AG09309 (cell line): ENCODE data around the gene CCDC63.

Experiments
- DNase-seq: peaks from one replicate; pipeline ENCODE4 v3.0.0-alpha.2; 2010; ENCODE audit warnings: low read depth
- H3K4me3 ChIP-seq: 2 replicates; pipeline ENCODE4 v1.5.1; 2011; ENCODE audit warnings: mild to moderate bottlenecking, low read depth, low read length, moderate library complexity; ENCODE audit not compliant: control insufficient read depth
- TF ChIP-seq, protein P1 (sequence below): IDR thresholded peaks from 2 replicates; pipeline ENCODE4 v1.5.1; 2011; ENCODE audit warnings: mild to moderate bottlenecking, low read depth, low read length, inconsistent platforms; ENCODE audit not compliant: insufficient read depth, control insufficient read depth; ENCODE audit errors: missing control alignments

Gene CCDC63

DNA sequence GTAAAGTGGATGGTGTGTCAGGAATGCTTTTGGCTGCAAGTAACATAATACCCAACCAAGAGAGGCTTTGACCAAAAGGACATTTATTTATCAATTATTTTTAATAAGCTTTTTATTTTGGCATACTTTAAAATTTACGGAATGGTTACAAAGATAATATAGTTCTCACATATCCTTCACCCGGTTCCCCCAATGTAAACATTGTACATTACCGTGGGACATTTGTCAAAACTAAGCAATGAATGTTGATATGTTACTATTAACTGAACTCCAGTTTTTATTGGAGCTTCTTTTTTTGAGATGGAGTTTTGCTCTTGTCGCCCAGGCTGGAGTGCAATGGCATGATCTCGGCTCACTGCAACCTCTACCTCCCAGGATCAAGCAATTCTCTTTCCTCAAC lies 23.0 kb downstream of the CCDC63 start:
- TF ChIP-seq, protein P1, sequence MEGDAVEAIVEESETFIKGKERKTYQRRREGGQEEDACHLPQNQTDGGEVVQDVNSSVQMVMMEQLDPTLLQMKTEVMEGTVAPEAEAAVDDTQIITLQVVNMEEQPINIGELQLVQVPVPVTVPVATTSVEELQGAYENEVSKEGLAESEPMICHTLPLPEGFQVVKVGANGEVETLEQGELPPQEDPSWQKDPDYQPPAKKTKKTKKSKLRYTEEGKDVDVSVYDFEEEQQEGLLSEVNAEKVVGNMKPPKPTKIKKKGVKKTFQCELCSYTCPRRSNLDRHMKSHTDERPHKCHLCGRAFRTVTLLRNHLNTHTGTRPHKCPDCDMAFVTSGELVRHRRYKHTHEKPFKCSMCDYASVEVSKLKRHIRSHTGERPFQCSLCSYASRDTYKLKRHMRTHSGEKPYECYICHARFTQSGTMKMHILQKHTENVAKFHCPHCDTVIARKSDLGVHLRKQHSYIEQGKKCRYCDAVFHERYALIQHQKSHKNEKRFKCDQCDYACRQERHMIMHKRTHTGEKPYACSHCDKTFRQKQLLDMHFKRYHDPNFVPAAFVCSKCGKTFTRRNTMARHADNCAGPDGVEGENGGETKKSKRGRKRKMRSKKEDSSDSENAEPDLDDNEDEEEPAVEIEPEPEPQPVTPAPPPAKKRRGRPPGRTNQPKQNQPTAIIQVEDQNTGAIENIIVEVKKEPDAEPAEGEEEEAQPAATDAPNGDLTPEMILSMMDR: no peak
- no peak for DNase-seq
- no peak overlapping the region for H3K4me3 ChIP-seq

DNA sequence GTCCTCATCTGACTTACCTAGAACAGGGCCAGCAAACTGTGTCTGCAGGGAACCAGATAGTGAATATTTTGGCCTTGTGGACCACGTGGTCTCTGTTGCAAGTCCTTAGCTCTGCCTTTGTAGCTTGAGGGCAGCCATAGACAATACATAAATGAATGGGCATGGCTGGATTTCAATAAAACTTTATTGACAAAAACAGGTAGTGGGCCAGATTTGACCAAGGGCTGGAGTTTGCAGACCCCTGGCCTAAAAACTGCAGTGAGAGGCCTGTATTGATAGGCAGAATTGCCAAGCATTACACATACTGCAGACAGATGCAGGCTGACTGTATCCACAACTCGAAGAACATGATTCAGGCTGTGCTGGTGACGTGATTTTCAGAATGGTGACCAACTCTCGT lies 25.3 kb downstream of the CCDC63 start:
- no peak overlapping the region for H3K4me3 ChIP-seq
- TF ChIP-seq, protein P1: no peak
- no peak for DNase-seq

DNA sequence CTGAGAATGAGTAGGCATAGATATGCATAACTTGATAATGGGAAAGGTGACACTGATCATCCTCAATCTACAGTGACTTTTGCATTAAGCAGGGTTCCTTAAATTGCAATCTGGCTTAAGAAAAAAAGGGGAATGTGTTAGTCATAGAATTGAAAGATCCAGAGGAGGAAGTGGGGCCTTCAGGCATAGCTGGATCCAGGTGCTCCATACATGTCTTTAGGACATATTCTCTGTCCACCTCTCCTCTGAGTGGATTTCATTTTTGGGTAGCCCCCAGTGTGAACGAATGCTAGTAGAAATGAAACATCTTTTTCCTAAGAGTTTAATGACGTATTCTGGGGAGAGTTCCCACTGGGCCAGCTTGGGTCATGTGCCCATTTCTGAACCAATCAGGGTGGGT lies 27.6 kb downstream of the CCDC63 start:
- TF ChIP-seq, protein P1: no peak
- no peak for DNase-seq

DNA sequence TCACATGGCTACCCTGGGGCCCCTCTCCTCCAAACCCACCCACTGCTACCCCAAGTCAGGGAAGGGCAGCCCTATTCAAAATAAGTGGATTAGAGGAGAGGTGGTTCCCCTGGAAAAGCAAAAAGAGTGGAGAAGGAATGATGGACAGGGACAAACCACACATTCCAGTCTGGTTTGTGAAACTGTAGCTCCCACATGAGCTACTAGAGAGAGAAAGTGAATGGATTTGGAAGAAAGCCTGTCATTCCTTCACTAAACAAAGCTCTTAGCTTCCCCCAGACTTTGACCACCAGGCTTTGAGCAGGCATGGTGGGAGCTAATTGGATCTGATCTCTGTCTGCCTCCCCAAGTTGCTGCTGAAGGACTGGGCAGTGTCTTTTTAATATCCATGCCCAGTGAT lies 28.0 kb downstream of the CCDC63 start:
- TF ChIP-seq, protein P1: no peak
- H3K4me3 ChIP-seq: no peak overlapping the region
- DNase-seq: no peak

More for the DNA sequence above, 27.6 kb downstream of the CCDC63 start:
- no peak overlapping the region for H3K4me3 ChIP-seq

DNA sequence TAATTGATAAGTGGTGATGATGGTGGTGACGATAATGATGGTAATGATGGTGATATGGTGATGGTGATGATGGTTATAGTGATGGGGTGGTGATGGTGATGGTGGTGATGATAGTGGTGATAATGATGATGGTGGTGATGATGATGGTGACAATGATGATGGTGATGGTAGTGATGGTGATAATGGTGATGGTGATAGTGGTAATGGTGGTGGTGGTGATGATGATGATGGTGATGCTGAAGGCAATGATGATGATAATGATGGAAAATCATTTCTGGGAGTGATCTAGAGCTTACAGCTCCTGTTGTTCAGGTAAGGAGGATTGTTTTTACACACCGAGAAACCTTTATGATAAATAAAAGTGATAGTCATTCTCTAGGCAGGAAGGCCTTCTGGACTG lies 33.9 kb downstream of the CCDC63 start:
- H3K4me3 ChIP-seq: no peak overlapping the region
- TF ChIP-seq, protein P1: no peak
- DNase-seq: no peak

DNA sequence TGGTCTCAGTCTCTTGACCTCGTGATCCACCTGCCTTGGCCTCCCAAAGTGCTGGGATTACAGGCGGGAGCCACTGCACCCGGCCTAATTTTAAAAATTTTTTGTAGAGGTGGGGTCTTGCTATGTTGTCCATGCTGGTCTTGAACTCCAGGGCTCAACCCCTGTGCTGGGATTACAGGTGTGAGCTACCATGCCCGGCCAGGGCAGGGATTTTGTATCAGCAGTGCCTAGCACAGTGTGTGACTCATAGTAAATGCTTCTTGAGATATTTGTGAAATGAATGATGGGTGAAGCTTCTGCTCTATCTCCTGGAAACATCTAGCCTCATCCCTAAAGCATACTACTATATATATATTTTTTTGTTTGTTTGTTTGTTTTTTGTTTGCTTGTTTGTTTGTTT lies 36.5 kb downstream of the CCDC63 start:
- TF ChIP-seq, protein P1: no peak
- DNase-seq: no peak
- no peak overlapping the region for H3K4me3 ChIP-seq
